NCI-H226 (cell line): ENCODE measurements around the gene RHAG.
"Not testable (repeated sequence)": the region's sequence is repeated elsewhere in the genome, so short reads cannot be mapped to it uniquely, and the experiment has no call there.

ENCODE experiments used
- DNase-seq: peaks from one replicate; pipeline ENCODE4 v3.0.0-alpha.2; 2015

The RHAG gene

GRCh38 chr6:49636713-49637349, at the start of gene RHAG:
Gene RHAG (minus strand): TSS chr6:49636839. CDS start chr6:49636812, 27 bp downstream.
- no peak for DNase-seq

GRCh38 chr6:49676671-49677281, 40.1 kb upstream of the RHAG start:
- peak; percentile 85 for DNase-seq

GRCh38 chr6:49675816-49676215, 39.2 kb upstream of the RHAG start:
- DNase-seq = no peak

DNA sequence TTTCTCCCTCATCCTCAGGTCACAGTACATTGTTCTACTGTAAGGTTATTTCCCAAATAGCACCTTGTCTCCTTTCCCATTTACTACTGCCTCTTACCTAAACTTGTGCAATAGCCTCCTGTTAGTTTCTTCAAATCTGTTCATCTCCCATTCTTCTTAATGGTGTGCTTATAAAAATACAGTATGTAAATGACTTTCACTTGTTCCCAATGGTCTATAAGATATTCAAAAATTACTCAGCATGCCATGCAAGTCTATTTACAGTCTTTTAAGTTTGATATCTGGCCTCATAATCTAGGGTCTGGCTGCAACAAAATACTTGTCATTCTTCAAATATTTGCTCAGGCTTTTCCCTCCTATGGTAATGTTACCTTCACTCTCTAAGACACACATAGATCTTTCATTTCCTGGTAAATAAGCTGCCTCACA, 31.5 kb upstream of the RHAG start:
- peak; percentile 28 for DNase-seq

- DNase-seq = peak; percentile 24
Observed at GRCh38 chr6:49666930-49667757, 30.5 kb upstream of the RHAG start.

DNA sequence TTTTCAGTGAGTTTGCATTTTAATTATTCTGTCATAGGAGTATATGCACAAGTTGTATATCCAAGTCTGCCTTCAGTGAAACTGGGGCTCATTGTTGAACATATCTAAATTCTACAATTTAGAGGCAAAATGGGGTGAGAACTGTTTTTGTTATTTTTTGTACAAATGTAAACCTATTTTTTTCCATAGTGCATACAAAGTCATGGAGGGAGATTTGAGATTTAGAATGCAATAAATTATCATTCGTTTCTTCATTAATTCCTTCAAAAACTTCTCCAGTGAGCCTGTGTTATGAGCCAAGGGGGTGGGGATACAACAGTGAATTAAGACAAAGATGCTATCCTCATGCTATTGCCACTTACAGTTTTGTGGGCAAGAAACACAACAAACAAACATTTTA, 29.8 kb upstream of the RHAG start:
- DNase-seq = no peak

DNA sequence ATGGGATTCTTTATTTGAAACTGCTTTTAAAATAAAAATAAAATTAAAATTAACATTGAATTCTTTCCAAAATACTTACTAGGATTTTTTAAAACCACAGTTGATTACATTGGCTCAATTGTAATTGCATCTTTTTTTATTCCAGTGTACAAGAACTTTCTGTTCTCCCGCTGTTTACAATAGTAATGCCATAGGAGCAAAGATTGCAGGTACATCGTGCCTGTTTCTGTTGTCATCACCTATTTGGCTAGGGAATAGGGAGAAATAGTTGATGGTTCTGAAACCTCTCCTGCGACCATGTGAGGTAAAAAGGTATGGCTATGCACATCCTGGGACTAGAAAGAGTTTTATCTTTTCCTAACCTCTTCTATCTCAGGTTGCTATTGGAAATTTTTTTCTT, 28.2 kb upstream of the RHAG start:
- no peak for DNase-seq

DNA sequence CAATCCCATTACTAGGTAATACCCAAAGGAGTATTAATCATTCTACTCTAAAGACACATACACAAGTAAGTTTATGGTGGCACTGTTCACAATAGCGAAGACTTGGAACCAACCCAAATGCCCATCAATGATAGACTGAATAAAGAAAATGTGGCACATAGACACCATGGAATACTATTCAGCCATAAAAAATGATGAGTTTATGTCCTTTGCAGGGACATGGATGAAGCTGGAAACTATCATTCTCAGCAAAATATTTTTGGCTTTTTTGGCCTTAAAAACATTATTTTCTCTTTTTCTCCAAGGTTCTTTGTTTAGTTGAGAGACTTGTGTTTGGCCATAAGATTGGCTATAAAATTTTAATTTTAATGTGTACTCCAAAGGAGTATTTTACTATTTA, 27.4 kb upstream of the RHAG start:
- DNase-seq = not testable (repeated sequence)

GRCh38 chr6:49662892-49663261, 26.2 kb upstream of the RHAG start:
- no peak for DNase-seq

DNA sequence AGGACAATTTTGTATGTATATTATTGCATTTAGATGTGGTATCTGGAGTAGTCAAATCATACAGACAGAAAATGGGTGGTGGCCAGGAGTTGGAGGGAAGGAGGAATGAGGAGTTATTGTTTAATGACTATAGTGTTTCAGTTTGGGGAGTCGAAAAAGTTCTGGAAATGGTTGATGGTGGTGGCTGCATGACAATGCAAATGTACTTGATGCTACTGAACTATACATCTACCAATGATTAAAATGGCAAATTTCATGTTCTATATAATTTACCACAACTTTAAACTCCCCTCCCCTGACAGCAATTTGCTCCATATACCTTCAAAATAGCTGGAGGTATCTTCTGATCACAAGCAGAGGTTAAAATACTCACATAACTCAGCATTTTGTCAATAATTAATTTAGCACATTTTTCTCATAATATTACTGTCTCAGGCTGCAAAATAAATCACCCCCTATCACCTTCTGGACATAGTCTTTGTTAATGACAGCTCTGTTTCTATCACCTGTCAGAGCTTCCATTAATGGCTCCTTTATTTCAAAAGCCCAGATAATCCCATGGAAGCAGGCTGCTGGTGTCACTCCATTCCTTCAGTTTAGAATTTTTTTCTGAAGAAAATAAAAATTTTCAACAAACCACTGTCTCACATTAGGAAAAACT, 25.7 kb upstream of the RHAG start:
- DNase-seq = no peak

- DNase-seq = no peak
Observed at GRCh38 chr6:49653942-49654341, 17.3 kb upstream of the RHAG start.

DNA sequence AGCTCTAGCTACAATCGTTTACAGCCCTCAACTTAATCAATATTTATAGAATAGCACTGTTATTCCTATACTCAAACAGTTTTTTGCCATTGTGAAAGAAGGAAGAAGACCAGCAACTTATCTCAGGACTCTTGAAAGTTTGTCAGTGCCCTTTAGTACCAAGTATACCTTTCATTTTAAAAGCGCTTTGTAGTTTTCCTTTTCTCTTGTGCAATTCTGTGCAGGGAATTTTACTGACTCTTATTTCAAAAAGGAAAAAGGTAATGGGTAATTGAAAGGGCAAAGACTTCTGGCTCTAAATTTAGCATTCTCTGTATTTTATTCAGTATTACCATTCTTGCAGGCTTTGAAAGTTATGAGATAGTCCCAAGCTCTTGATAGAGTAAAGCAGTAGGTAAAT, 16.8 kb upstream of the RHAG start:
- no peak for DNase-seq

GRCh38 chr6:49651239-49651638, 14.6 kb upstream of the RHAG start:
- DNase-seq = no peak

DNA sequence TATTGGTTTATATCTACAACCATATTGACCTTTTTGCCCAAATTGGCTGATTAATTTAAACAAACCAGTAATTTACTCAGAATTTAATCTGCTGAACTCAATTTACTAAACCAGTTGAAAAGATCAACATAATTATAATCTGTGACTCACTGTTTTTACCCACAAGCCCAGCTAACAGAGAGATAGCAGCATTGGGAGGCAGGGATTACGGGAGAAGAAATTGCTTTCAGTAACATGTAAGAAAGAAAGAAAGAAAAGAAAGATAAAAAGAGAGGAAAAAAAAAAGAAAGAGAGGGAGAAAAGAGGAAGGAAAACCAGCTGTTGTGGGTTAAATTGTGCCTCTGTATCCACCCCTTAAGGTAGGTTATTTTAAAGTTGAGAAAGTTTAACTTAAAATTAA, 13.3 kb upstream of the RHAG start:
- no peak for DNase-seq

DNA sequence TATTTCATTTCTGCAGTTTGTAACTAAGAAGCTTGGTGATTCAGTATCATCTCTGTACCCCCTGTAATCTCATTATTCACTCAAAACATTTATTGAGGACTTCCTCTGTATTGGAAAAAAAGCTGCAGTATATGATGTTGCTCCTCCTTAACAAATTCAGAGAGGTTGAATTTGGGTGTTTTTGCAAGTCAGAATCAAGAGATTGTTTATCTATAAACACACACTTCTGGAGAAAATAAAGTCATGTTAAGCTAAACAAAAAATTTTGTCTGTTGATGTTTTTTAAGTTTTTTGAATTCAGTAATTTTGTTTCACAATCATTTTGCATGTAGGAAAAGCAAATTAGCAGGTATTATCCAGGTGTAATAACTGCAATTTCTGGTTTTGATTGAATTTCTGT, 11.4 kb upstream of the RHAG start:
- no peak for DNase-seq

GRCh38 chr6:49647476-49647875, 10.8 kb upstream of the RHAG start:
- no peak for DNase-seq

DNA sequence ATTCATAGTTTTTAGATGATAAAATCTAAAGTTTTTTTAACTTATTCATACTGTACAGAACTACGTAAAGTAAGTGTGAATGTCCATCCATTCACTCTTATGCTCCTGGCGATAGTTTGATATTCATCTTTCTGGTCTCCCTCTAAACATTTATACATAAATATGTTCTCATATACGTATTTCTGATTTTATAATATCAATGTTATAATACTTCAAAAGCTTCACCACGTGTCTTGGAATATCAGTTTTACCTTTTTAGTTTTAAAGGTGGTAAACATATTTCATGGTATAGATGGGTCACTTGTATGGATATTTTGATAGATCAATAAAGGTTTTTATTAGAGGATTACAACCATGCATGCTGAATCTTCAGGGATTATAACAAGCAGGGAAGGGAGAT, 10.3 kb upstream of the RHAG start:
- no peak for DNase-seq

GRCh38 chr6:49646130-49646824, 9.6 kb upstream of the RHAG start:
- DNase-seq = no peak

DNA sequence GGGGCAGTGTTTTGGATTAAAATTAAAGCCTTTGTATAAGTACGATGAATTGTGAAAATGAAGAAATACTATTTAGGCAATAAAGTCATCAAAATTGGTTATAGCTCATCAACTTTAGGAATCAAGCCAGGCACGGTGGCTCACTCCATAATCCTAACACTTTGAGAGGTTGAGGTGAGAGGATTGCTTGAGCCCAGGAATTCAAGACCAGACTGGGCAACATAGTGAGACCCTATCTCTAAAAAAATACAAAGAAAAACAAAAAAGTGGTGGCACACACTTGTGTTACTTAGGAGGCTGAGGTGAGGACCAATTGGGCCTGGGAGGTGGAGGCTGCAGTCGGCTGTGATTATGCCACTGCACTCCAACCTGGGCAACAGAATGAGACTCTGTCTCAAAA, 8.5 kb upstream of the RHAG start:
- no peak for DNase-seq

GRCh38 chr6:49639177-49639817, 2.7 kb upstream of the RHAG start:
- DNase-seq = no peak

GRCh38 chr6:49637350-49637731, 702 bp upstream of the RHAG start:
- no peak for DNase-seq

DNA sequence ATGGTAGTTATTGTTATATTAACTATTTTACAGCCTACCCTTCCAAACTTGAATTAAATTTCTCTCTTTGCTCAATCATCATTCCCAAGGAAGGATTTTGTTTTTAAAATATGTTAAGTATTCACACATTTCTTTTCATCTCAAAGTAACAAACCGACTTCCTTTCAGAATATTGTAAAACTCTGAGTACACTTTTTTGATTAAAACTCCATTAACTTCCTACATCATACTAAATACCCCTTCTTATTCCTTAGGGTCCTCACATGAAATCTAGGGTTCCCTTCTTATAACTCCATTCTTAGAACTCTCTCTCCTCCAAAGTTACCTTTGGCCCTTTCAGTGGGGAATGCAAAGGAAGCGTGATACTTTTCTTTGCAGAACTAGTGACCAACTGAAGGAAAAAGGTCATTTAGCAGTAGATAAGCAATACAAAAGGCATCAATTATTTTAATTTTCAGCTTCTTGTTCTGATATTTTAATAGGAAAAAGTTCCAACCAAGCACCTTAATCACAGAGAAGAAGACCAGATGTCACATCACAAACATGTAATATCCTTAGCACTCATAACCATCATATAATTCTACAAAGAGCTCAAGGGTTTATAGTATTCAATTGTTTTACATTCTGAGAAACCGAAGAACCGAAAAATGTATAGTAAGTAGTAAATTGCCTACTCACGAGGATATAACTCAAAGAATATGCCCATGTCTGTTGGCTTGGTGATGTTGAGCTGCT, 494 bp downstream of the RHAG start:
- DNase-seq = no peak
